GM18519 (cell line): ENCODE measurements around the gene ZFAND6.
"Not testable (repeated sequence)": the region's sequence is repeated elsewhere in the genome, so short reads cannot be mapped to it uniquely, and the experiment has no call there.

Experiments used
- ATAC-seq: cut with Tn5 transposase; IDR thresholded peaks from one replicate; pipeline ENCODE4 v1.9.1; 2021; ENCODE audit warnings: mild to moderate bottlenecking, moderate library complexity; ENCODE audit not compliant: unreplicated experiment, low FRiP score

ZFAND6 gene

DNA sequence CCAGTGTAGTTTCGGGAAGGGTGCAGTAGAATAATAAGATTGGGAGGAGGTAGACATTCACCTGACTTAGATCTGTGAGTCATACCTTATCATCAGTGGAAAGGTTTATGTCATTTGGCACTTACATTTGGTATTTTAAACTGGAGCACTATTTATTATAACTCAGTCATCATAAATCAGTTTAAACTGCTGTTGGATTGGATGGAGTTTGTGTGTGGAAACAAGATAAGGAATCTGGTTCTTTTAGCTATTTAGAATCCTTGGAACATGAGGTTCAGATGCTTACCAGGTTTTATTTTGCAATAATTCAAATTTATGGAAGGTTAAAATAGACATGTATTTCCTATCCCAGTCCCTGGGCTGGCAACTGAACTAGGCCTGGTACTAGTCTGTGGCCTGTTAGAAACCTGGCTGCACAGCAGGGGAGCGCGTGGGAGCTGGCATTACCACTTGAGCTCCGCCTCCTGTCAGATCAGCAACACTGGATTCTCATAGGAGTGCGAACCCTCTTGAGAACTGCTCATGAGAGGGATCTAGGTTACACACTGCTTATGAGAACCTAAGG lies 34.5 kb downstream of the ZFAND6 start:
- ATAC-seq = no peak

- no peak for ATAC-seq
Observed at GRCh38 chr15:80095511-80095910, 36.0 kb downstream of the ZFAND6 start.

GRCh38 chr15:80095969-80096368 lies 36.5 kb downstream of the ZFAND6 start:
- no peak for ATAC-seq

DNA sequence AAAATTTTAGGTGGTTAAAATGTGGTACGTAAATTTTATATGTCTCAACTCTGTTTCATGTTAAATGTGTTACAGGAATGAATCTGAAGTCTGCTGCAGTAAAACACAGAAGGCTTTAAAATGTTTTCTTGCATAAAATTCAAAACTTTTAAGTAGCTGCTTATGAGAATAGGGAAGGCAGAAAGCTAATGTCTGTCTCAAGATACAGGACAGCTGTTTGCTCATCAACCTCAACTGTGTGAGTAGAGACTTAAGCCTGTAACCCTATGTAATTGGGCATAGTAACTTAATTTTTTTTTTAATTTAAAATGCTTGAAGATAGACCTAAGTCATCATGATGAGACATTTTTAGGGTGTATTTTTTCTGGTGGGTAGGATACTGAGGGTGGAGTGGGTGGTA lies 38.9 kb downstream of the ZFAND6 start:
- ATAC-seq = no peak

GRCh38 chr15:80099241-80099640 lies 39.8 kb downstream of the ZFAND6 start:
- ATAC-seq = no peak

GRCh38 chr15:80099662-80100061 lies 40.2 kb downstream of the ZFAND6 start:
- not testable (repeated sequence) for ATAC-seq

DNA sequence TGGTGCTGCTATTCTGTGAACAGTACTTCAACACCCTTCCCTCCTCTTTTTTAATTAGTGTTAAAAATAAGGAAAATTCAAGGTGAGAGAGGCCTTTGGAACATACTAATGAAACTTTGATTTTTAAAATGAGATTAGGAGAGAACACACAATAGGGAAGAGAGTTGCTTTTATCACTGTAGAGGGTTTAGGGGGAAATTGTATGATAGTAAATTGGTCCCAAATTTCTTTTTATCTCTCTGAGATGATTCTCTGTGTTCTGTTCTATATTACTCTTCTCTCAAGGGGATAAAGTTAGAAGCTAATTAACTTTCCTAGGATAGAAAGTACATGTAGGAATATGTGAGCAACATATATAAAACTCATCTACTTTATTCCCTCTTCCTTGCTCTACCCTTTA lies 40.8 kb downstream of the ZFAND6 start:
- ATAC-seq = no peak

- ATAC-seq = no peak
Observed at GRCh38 chr15:80105193-80105592, 45.7 kb downstream of the ZFAND6 start.

GRCh38 chr15:80105595-80105994 lies 46.1 kb downstream of the ZFAND6 start:
- no peak for ATAC-seq

- no peak for ATAC-seq
Observed at GRCh38 chr15:80106051-80106450, 46.6 kb downstream of the ZFAND6 start.

- ATAC-seq = no peak
Observed at GRCh38 chr15:80107204-80107603, 47.7 kb downstream of the ZFAND6 start.

- ATAC-seq = no peak
Observed at GRCh38 chr15:80107774-80108173, 48.3 kb downstream of the ZFAND6 start.

- ATAC-seq = no peak
Observed at GRCh38 chr15:80109388-80109787, 49.9 kb downstream of the ZFAND6 start.

DNA sequence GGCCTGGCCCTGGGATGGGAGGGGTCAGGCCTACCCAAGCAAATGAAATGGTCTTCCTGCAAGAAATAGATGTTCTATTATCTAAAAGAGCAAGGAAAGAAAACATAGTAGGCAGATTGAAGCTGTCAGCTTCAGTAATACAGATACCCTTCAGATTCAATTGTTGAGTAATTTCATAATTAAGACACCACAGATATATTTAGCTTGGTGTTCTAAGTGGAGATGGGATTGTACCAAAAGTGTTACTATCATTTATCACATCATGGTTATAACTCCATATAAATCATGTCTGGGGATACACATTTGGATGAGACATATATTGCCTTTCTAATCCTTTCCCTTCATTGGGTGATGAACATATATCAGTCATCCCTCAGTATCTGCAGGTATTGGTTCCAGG lies 51.4 kb downstream of the ZFAND6 start:
- ATAC-seq = no peak

DNA sequence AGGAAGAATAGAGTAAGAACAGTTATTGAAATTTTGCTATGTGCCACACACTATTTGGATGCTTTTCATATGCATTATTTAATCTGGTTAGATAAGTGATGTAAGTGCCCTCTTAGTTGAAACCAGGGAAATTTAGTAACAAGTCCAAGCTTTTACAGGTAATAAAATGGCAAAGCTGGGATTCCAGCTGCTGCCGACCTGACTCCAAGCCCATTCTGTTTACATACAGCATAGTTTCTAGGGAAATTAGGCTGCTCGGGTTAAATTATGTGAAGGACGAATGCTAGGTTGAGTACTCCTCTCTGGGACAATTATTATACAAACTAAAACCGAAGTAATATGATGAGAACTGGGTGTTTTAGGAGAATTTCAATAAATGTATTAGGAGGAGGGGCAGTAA lies 54.6 kb downstream of the ZFAND6 start:
- no peak for ATAC-seq

GRCh38 chr15:80115021-80115420 lies 55.5 kb downstream of the ZFAND6 start:
- no peak for ATAC-seq

GRCh38 chr15:80118956-80119355 lies 59.5 kb downstream of the ZFAND6 start:
- ATAC-seq = no peak

DNA sequence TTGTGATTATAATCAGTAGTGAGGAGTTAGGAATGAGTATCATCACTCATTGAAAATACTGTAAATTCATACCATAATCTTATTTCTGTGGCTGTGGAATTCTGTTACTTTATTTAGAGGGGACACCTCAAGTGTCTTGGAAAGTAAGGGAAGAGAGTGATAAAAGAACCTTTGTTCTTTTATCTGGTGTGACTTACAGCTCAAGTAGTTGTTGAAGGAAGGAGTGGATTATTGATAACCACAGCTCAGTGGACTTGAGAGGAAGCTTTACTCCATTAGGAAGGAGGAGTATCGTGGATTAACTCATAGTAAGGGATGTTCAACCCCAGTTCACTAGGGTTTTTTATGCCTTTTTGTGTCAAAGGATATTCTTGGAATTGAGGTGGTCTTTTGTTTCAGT lies 61.2 kb downstream of the ZFAND6 start:
- ATAC-seq = no peak

- no peak for ATAC-seq
Observed at GRCh38 chr15:80121546-80121945, 62.1 kb downstream of the ZFAND6 start.

DNA sequence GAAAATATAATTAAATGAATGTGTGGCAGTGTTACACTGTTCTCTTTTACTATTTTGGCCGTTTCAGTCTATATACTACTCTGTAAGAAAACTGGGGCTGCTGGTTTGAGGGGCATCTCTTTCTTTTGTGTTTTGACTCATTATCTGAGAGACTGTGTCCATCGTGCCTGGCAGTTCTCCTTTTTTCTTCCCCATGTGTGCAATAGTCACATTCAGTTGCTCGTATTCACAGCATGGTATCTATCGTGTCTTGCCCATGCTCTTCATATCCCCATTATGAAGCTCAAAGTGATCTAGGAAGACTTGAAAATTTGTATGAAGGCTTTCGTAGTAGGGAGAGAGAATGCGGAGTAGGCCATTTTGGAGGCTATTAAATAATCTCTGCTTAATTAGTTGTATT lies 63.6 kb downstream of the ZFAND6 start:
- ATAC-seq = no peak

- not testable (repeated sequence) for ATAC-seq
Observed at GRCh38 chr15:80127253-80127652, 67.8 kb downstream of the ZFAND6 start.

GRCh38 chr15:80127911-80128310 lies 68.4 kb downstream of the ZFAND6 start:
- ATAC-seq = no peak

DNA sequence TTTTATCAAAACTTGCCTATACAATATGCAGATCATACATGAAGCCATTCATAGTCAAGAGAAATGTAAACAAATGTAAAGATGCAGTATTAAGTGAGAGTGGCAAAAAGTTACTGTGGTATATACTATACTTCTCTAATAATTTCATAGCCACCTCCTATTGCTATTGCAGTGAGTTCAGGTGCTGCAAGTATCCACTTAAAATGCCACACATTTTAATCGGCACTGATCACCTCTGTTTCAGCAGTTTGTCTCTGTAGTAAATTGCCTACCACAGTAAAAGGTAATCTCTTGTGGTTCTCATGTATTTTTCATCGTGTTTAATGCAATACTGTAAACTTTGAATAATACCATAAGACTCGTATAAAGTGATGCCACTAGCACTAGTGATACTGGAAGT lies 72.9 kb downstream of the ZFAND6 start:
- no peak for ATAC-seq
